HG02852 (cell line): ENCODE data around the gene TFAP2C.
"Not testable (repeated sequence)": the region's sequence is repeated elsewhere in the genome, so short reads cannot be mapped to it uniquely, and the experiment has no call there.

Experiments used
- ATAC-seq: cut with Tn5 transposase; IDR thresholded peaks from one replicate; pipeline ENCODE4 v1.9.1; 2021; ENCODE audit warnings: mild to moderate bottlenecking, moderate library complexity; ENCODE audit not compliant: unreplicated experiment

TFAP2C gene

DNA sequence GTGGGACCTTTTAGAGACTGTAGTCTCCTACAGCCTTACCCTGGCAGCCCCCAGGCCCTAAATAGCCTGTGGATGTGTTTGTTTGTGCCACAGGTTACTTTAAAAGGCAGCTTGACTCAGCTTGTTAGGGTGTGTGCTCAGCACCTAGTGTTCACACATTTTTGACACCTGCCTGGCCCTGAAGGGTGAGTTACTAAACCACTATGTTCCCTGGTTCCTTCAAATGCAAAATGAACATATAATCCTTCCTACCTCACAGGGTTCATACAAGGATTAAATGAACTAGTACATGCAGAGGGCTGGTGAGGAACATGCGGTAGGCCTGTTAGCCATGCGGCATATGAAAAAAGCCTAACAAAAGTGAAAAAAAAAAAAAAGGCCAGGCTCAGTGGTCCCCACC is 14.9 kb upstream of the TFAP2C start:
- ATAC-seq: no peak

GRCh38 chr20:56616716-56617115 is 12.4 kb upstream of the TFAP2C start:
- ATAC-seq: no peak

DNA sequence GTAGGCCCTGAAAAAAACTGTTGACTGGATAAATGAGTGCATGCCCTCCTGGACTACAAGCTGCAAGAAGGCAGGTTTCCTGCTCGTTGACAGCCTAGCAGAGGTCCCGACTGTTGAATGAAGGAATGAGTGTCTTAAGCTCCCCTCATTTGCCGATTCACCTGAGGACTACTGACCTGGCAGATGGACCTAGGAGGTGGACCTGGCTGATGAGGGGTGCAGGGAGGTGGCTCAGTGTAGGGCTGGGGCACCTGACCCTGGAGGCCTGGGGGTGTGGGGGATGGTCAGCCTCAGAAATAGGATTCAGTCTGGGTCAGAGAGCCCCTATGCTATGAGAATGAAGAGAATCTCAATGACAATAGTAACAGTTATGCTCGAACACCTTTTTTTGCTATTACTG is 11.6 kb upstream of the TFAP2C start:
- ATAC-seq: no peak

DNA sequence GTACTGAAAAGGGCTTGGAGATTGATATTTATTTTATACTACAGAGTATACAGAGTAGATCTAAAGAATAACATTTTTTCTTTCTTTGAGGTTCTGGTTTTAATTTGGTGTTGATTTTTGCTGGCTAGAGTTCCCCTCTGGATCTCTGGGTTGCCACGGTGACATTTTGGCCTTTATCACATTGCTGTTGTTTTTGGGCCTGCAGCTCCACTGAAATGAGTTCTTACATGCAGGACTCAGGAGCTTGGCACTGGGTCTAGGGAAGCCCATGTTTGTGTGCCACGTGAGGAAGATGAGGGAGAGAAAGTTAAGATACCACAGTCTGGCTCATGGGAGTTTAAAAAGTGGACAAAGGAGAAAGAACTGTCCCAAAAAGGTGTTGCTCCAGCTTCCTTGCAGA is 7.4 kb upstream of the TFAP2C start:
- no peak for ATAC-seq

DNA sequence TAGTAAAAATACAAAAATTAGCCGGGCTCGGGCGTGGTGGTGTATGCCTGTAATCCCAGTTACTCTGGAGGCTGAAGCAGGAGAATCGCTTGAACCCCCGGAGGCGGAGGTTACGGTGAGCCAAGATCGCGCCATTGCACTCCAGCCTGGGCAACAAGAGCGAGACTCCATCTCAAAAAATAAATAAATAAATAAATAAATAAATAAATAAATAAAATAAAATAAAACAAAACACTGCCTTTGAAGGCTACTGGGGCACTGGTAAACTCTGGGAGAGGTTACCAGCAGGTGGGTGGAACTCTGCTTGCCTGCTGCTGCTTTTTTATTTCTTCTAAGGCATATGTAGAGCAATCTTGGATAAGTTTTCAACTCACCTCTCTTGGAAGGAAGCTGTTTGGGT is 5.2 kb upstream of the TFAP2C start:
- ATAC-seq: not testable (repeated sequence)

DNA sequence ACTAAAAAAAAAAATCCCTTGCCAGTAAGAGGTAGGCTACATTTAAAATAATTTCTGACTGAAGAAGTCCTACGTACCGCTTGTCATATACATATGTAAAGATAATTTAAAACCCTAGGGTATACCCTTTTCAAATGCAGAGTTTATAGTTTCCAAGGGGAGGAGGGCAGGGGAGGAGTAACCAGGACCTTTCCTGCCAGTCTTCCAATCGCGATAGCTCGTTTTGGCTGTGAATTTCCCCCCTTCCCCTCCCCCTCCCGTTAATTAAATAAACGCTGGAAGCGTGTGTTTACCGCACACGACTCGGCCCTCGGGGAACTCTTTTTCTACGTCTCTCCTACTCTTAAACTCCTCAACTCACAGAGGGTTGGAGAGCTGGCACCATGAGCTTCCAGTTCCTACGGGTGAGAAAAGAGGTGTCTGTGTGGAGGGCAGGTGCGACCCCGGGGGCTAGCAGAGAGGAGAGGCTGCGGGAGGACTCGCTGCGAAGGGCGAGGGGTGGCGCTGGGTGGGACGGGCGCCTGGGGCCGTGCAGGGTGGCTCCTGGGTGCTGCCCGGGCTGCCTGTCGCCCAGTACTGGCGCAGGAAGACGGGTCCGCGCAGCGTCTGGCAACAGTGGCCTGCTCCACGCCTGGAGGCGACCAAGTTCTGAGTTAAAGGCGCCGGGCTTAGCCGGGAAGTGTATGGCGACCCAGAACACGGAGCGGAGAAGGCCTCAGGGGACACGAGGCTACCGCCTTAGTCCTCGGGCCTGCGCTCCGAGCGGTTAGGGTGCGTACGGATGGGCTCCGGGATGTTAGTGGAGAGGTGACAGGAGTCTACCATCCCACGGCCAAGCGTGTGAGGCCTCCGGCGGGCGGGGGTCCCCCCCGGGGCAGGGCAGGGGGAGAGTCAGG is 4.1 kb upstream of the TFAP2C start:
- no peak for ATAC-seq

DNA sequence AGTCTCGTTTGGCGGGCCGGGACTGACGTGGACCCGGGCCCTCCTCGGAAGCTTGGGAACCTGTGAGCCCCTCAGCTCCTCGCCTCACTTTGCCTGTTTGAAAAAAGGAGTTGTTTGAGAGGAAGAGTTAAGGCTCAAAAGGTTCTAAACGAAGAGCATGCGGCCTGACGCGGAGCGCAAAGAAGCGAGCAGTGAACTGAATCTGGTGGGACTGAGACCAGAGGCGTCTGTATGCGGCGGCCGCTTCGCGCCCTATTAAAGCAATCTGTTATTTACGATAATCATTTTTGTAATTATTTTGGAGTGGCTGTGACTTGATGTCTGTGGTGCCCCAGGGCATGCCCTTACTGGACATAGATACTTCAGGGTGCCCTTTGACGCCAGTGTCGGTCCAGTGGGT is 3.3 kb upstream of the TFAP2C start:
- no peak for ATAC-seq

DNA sequence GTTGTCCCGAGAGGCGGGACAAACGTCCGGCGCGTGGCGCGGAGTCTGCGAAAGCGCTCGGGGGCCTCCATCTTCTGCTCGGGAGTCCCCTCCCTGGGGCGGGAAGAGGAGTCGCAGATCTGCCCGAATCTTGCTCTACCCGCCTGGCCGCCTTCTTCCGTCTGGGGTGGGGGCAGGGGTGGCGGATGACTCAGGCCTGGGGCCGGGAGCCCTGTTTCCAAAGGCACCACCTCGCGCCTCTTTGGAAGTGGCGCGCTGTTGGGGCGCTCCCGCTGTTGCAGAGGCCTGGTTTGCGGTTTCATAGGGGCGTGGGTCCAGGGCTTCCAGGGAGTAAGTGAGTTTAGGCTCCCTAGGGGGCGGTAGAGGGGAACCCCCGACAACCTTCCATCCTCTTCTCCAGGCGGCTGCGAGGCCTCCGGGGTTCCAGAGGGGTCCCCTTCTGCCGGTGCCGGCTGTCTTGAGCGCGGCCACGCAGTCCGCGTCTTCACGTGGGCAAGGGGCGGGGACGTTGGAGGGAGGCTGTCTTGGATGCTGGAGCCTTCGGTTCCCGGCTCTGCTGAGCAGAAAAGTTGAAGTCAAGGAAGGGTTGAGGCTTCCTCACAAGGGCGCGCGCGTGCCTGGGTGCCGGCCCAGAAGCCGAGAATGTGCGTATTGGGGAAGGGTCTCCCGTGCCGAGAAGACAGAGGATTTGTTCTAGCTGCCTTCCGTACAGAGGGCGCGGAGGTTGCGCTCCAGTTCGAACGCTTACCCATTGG is 2.6 kb upstream of the TFAP2C start:
- ATAC-seq: no peak

GRCh38 chr20:56627122-56628014 is 1.7 kb upstream of the TFAP2C start:
- no peak for ATAC-seq

DNA sequence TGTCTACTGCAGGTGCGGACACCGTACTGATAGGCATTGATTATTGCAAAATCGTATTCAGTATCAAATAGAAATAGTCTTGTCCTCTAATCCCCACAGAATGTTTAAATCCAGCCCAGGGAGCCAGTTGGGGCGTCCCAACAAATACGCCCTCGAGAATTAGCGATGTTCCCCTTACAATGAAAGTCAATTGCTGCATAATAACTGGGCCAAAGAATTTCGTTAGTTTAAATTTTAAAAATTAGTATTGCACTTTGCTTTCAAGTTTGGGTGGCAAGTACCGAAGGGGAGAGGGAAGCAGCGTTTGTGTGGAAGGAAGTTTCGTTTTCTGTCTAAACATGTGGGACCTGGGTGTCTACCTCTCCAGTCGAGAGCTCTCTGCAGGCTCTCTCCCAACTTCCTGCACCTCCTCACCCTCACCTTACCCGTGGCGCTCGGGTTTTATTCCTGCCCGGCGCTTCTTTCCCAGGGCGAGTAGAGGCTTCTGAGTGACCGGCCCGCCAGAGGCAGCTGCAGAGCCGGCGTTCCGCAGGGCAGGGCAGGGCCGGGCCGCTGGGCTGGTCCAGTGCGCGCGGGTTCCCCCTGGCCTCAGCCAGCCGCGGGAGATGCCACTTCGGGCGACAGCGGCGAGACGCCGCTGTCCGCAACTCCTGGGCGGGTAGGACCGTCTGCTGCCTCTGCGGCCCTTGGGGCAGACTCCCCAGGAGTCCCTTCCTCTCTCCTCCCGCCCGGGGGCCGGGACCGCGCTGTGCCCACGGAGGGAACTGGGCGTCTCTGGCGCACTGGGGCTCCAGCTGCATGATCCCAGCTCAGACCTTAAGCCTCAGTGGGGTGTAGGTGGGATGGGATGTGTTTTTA is 862 bp upstream of the TFAP2C start:
- no peak for ATAC-seq

DNA sequence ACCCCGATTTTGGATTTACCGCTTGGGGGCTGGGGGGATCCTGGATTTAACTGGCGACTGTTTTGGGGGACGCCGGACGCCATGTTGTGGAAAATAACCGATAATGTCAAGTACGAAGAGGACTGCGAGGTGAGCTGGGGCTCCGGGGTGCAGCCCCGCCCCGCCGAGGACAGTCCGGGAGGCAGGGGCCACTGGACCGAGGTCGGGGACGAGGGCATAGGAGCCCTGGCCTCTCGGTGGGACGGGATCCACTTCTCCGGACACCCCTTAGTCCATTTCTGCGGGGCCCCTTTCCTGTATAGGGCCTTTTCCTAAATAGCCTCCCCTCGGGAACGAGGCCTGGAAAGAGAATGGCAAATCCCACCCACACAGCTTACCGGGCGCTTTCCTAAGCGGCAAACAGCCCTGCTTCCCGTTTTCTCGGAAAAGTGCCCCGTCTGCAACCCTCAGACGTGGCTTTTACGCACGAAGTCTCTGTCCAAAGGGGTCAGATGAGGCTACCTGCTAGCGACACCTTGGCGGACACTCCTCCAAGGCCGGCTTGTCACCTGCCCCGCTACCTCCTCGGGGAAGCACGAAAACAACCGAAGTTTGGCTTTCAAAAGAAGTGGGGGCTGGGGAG is 469 bp downstream of the TFAP2C start:
- no peak for ATAC-seq

DNA sequence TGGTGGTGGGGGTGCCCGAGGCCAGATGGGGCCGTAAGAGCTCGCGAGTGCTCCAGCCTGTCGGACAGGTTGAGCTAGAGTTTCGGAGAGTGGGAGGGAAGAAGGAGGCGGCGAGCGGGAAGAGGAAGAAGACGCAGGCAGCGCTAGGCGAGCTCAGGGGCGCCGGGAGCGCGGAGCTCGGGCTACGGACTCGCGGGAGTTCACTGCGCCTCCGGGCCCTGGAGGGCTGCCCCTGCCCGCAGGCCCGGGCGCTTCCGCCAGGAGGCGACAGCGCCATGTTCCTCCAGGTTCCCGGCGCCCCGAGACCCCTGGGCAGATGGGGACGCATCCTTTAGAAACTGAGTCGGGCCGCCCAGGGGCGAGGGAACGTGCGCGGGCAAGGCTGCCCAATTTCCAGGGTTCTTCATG is 984 bp downstream of the TFAP2C start:
- no peak for ATAC-seq

DNA sequence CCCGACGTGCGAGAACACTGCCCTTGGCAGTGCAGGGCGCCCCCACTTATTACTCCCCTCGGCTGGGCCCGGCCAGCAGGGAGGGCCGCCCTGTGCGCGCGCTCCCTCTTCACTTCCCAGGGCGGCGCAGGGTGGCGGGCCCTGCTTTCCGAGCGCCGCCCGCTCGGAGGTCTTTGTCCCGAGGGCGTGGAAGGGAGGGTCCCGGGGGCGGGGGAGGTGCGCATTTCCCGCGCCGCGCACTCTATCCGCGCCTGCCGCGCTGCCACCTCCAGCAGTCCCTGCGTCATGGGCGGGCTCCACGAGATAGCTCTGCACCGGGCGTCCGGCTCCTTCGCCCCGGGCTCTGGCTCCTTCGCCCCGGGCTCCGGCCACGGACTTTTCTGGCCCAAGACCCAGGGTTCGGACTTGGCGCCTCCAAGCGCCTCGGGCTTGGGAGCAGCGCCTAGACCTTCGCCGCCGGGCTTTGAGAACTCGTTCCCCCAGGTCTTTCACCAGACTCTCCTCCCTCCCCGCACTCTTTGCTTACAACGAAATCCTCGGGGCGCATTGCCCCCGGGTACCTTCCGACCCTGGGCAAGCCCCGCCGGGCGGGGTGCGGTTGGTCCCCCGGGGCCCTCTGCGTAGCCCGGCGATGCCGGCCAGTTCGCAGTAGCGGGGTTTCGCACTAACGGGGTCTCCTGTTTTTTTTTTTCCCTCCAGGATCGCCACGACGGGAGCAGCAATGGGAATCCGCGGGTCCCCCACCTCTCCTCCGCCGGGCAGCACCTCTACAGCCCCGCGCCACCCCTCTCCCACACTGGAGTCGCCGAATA is 1.6 kb downstream of the TFAP2C start:
- ATAC-seq: no peak

DNA sequence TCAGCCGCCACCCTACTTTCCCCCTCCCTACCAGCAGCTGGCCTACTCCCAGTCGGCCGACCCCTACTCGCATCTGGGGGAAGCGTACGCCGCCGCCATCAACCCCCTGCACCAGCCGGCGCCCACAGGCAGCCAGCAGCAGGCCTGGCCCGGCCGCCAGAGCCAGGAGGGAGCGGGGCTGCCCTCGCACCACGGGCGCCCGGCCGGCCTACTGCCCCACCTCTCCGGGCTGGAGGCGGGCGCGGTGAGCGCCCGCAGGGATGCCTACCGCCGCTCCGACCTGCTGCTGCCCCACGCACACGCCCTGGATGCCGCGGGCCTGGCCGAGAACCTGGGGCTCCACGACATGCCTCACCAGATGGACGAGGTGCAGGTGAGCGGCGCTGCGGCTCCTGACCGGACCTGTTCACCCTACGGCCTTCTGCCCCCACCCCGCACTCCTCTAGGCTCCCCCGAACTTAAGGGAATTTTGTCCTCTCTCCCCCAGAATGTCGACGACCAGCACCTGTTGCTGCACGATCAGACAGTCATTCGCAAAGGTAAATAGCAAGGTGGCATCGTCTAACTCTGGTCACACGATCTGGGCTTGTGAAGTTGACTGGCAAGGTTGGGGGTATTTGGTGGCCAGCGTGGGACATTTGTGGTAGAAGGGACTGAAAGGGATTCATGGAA is 2.3 kb downstream of the TFAP2C start:
- no peak for ATAC-seq

GRCh38 chr20:56631990-56632327 is 2.9 kb downstream of the TFAP2C start:
- no peak for ATAC-seq

GRCh38 chr20:56634307-56634706 is 5.2 kb downstream of the TFAP2C start:
- ATAC-seq: no peak

GRCh38 chr20:56634735-56635385 is 5.8 kb downstream of the TFAP2C start:
- no peak for ATAC-seq

DNA sequence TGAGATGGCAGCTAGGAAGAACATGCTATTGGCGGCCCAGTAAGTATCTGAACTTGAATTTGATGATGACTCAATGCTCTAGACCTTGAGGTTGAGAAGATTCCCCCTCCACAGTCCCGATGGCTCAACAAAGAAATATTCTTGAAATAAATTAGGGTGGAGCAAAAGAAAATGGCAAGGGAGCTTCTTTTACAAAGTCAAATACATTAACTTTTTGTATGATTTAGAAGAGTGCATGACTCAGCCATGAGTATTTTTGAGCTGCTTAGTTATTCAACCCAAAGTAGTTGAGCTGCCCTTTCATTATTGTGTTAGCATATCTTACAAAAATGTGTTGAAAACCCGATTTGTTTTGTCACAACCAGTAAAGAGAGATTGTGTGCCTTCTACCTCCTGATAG is 7.6 kb downstream of the TFAP2C start:
- no peak for ATAC-seq
